Measurements from ENCODE around the gene C19orf47. TPM values are rescaled to one million over a fixed set of nuclear protein-coding genes. Genes with fewer than 3 reads are reported as not detected.

C19orf47 gene
- total RNA-seq, 2 experiments from 2014 or later: 15.6 to 33.8 TPM

GRCh38 chr19:40302224-40303011 is 45.8 kb downstream of the C19orf47 start:
- no peaks in the 10 kb centered on the region for H3K79me2 ChIP-seq (ENCODE audit: insufficient read depth, low read depth, low read length)
- no peaks in the 10 kb centered on the region for H3K9me2 ChIP-seq (ENCODE audit: insufficient read depth, low read length)
- ChIA-PET CTCF (ENCODE audit: unreplicated experiment) (no interaction called here), POLR2A (interaction anchor here (0.7 kb wide), 1 partner anchor 111 kb away, joined by 3 read pairs; no protein-coding TSS in a partner anchor)
- H3K4me3 ChIP-seq (ENCODE audit: low read depth, low read length, poor library complexity, severe bottlenecking): no peak overlapping the region
- intact Hi-C loops (cut with micrococcal nuclease; ENCODE audit: unreplicated experiment): loop anchor here (10.0 kb wide), 1 partner anchor 102 kb away; no protein-coding TSS in a partner anchor
- TF ChIP-seq EZH2phosphoT487 (IDR thresholded peaks at IDR 0.05; ENCODE audit: borderline replicate concordance, low read depth, low read length) (no peak), CTCF (conservative IDR thresholded peaks at IDR 0.05; ENCODE audit: low read length) (no peak)
- H3K36me3 ChIP-seq (ENCODE audit: insufficient read depth, low read length): no peaks in the 10 kb centered on the region
- no peak for DNase-seq (ENCODE audit: low spot score)
- no peaks in the 10 kb centered on the region for H4K20me1 ChIP-seq (ENCODE audit: insufficient read depth, low read length)
- H3K4me1 ChIP-seq (ENCODE audit: insufficient read depth, low read length, poor library complexity, severe bottlenecking): peaks cover 4% of the 10 kb centered on the region
- H3K4me2 ChIP-seq (ENCODE audit: low read length): no peak overlapping the region
- BruUV-seq (replicated peaks): no TSS peak
- no peak overlapping the region for H2AFZ ChIP-seq (ENCODE audit: low read length)
- H3K9me3 ChIP-seq (ENCODE audit: low read length): no peaks in the 10 kb centered on the region
- no peak overlapping the region for H3K27ac ChIP-seq (ENCODE audit: low read depth, low read length, poor library complexity, severe bottlenecking)

DNA sequence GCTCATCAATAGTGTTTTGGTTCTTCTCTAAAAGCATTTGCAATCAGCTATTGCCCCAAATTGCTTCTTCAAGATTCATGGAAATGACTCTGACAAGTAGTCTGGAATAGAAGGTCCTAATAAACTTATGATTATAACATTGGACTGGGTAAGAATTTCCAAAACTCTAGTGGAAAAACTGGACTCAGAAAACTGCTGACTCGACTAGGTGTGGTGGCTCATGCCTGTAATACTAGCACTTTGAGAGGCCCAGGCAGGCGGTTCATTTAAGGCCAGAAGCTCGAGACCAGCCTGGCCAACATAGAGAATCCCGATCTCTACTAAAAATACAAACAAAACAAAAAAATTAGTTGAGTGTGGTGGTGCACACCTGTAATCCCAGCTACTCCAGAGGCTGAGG is 47.5 kb downstream of the C19orf47 start:
- Histone ChIP-seq H3K27ac (ENCODE audit: low read depth, low read length, poor library complexity, severe bottlenecking) (no peak overlapping the region), H2AFZ (ENCODE audit: low read length) (no peak overlapping the region), H3K36me3 (ENCODE audit: insufficient read depth, low read length) (no peaks in the 10 kb centered on the region), H3K4me1 (ENCODE audit: insufficient read depth, low read length, poor library complexity, severe bottlenecking) (peaks cover 3% of the 10 kb centered on the region), H3K4me3 (ENCODE audit: low read depth, low read length, poor library complexity, severe bottlenecking) (no peak overlapping the region), H4K20me1 (ENCODE audit: insufficient read depth, low read length) (no peaks in the 10 kb centered on the region), H3K9me3 (ENCODE audit: low read length) (no peaks in the 10 kb centered on the region), H3K4me2 (ENCODE audit: low read length) (no peak overlapping the region), H3K79me2 (ENCODE audit: insufficient read depth, low read depth, low read length) (no peaks in the 10 kb centered on the region), H3K9me2 (ENCODE audit: insufficient read depth, low read length) (no peaks in the 10 kb centered on the region)
- no peak for DNase-seq (ENCODE audit: low spot score)
- intact Hi-C loops (cut with micrococcal nuclease; ENCODE audit: unreplicated experiment): loop anchor here (10.0 kb wide), 1 partner anchor 104 kb away; no protein-coding TSS in a partner anchor
- no TSS peak for BruUV-seq (replicated peaks)
- TF ChIP-seq EZH2phosphoT487 (IDR thresholded peaks at IDR 0.05; ENCODE audit: borderline replicate concordance, low read depth, low read length) (no peak), CTCF (conservative IDR thresholded peaks at IDR 0.05; ENCODE audit: low read length) (no peak)
- ChIA-PET CTCF (ENCODE audit: unreplicated experiment) (no interaction called here), POLR2A (interaction anchor here (1.0 kb wide), 1 partner anchor 8 kb away, joined by 3 read pairs; no protein-coding TSS in a partner anchor)

DNA sequence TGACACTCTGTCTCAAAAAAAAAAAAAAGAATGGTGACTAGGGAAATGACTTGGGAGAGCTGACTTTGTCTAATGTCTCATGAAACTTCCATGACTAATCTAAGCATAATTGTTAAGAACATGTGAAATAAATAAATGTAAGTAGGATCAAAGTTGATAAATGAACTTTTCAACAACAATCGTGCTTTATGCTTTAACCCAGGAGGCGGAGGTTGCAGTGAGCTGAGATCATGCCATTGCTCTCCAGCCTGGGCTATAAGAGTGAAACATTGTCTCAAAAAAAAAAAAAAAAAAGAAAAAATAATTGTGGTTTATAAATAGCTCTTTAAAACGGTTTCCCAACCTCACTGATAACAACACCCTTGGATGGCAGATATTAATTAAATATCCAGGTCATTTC is 50.2 kb downstream of the C19orf47 start:
- Histone ChIP-seq H3K79me2 (ENCODE audit: insufficient read depth, low read depth, low read length) (no peaks in the 10 kb centered on the region), H2AFZ (ENCODE audit: low read length) (no peak overlapping the region), H3K36me3 (ENCODE audit: insufficient read depth, low read length) (no peaks in the 10 kb centered on the region), H3K27ac (ENCODE audit: low read depth, low read length, poor library complexity, severe bottlenecking) (no peak overlapping the region), H3K4me3 (ENCODE audit: low read depth, low read length, poor library complexity, severe bottlenecking) (no peak overlapping the region), H4K20me1 (ENCODE audit: insufficient read depth, low read length) (no peaks in the 10 kb centered on the region), H3K9me2 (ENCODE audit: insufficient read depth, low read length) (no peaks in the 10 kb centered on the region), H3K4me1 (ENCODE audit: insufficient read depth, low read length, poor library complexity, severe bottlenecking) (no peaks in the 10 kb centered on the region), H3K4me2 (ENCODE audit: low read length) (no peak overlapping the region), H3K9me3 (ENCODE audit: low read length) (no peaks in the 10 kb centered on the region)
- POLR2A ChIA-PET: interaction anchor here (0.6 kb wide), 1 partner anchor 207 kb away, joined by 5 read pairs; no protein-coding TSS in a partner anchor
- CTCF ChIA-PET (ENCODE audit: unreplicated experiment): interaction anchor here (0.6 kb wide), 2 partner anchors 15 to 1620 kb away, joined by 3 read pairs; no protein-coding TSS in a partner anchor
- intact Hi-C loops (cut with micrococcal nuclease; ENCODE audit: unreplicated experiment): no loop called here
- no TSS peak for BruUV-seq (replicated peaks)
- TF ChIP-seq CTCF (conservative IDR thresholded peaks at IDR 0.05; ENCODE audit: low read length) (no peak), EZH2phosphoT487 (IDR thresholded peaks at IDR 0.05; ENCODE audit: borderline replicate concordance, low read depth, low read length) (no peak)
- no peak for DNase-seq (ENCODE audit: low spot score)

Measured in OCI-LY7 (cell line).